ENCODE results near the gene HPSE2. TPM values are rescaled to one million over a fixed set of nuclear protein-coding genes. Genes with fewer than 3 reads are reported as not detected.

HPSE2 gene
- total RNA-seq, 5 donors from 2014 or later (not counting 1 experiment from before 2014, with no cell fraction given), result 0.13 to 0.23 (median 0.18) TPM; not detected in 1

DNA sequence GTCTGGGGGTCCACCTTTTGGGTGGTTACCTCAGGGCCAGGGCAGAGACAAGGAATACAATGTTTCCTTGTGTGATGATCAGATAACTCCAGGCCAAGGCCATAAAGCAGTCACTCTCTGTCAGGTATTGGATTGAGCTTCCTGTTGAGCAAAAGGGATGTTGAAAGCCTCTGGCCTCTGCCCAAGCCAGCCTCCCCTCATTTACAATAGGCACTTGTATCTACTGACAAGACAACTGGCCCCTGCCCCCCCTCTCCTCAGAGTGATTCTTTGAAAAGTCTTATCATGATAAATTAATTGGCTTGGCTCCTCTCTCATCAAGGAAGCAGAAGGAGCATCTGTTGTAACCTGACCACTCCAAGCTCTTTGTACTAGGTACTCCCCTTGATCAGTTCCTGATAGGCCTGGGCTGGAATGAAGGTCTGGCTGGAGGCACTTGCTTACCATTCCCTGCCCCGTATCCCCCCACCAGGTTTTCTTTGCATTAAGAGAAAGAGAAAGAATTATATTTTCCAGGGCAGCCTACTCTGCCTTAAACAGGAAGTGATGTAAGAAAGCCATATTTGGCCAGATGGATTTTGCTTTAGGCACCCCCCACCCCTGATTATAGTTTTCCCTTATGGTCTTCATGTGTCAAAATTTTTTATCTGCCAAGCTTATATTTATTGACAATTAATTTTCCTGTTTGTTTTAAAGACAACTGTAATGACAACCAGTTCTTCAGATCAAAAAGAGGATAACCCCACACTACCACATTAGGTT, 746.8 kb downstream of the HPSE2 start:
- Mint-ChIP-seq H3K9me3 (peaks cover 0 to 4% (median 0%) of the 10 kb centered on the region in 3 donors), H3K4me3 (no peak overlapping the region), H3K27me3 (peaks cover 20 to 25% of the 10 kb centered on the region in 2 donors), H3K4me1 (no peaks in the 10 kb centered on the region), H3K36me3 (no peaks in the 10 kb centered on the region), H3K27ac (no peak overlapping the region)
- Histone ChIP-seq H3K9me3 (no peaks in the 10 kb centered on the region), H3K27me3 (replicated peaks in 1 of 2; ENCODE audit: control insufficient read depth in 2 of 2, extremely low read depth in 1 of 2, insufficient read depth in 2 of 2, low read length in 1 of 2) (peaks cover 0 to 3% of the 10 kb centered on the region in 2 experiments), H3K27ac (ENCODE audit: low read length) (no peak overlapping the region), H3K4me1 (ENCODE audit: control insufficient read depth in 1 of 2, extremely low read depth in 1 of 2, insufficient read depth in 2 of 2, low read length in 2 of 2) (no peaks in the 10 kb centered on the region), H3K36me3 (ENCODE audit: control insufficient read depth in 2 of 2, extremely low read depth in 1 of 2, insufficient read depth in 1 of 2, low read length in 1 of 2) (no peaks in the 10 kb centered on the region), H3K4me3 (ENCODE audit: control insufficient read depth in 1 of 2, extremely low read depth in 1 of 2, low read length in 1 of 2) (no peak overlapping the region)
- POLR2A ChIA-PET, result interaction anchor here (0.5 to 0.6 kb wide), 2 partner anchors 729 to 758 kb away, joined by 3 to 4 read pairs; no protein-coding TSS in a partner anchor
- CTCF ChIA-PET, result no interaction called here
- no CpG with 5 or more reads among the region's 1 CpG for WGBS (ENCODE audit: insufficient coverage)
- no peak for ATAC-seq (replicated peaks in 1 of 4)
- no peak for DNase-seq

DNA sequence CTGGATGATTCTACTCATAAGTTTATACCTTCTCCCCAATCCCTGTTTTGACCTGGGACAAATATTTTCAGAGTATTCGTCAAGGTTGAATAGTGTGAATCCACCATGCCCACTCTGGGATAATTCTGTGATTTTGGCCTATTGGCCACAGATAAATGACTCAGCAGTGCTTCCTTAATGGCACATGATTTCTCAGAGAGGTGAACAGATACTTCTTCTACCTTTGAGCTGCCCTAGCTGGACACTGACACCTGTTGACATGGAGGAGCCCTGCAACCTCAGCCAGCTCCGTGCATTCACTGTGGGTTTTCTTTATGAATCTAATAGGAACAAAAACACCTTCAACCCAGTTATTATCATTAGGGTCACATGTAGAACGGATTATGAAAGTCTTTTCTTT, 748.0 kb downstream of the HPSE2 start:
- POLR2A ChIA-PET, result no interaction called here

DNA sequence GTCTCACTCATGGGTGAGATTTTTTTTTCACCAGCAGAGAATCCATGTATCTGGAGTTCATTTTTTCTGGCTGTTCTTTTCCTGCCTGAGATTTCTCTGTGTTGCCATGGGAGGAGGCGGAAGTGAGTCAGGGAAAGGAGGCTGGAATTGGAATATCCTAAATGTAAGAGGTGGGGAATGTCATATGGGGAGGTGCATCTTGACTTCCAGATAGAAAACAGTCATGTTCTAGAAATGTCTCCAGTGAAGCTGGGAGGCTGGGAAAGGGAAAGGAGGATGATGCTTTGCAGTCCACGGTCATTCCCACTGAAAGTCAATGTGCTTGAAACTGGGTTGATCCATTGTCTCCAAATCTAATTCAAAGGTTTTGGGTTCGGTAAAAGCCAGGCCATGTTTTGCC, 749.2 kb downstream of the HPSE2 start:
- DNase-seq (no peak), ATAC-seq (replicated peaks in 1 of 4) (no peak)
- no peak overlapping the region for H3K27ac ChIP-seq (ENCODE audit: low read length)
- Mint-ChIP-seq H3K4me3 (no peak overlapping the region), H3K27ac (no peak overlapping the region), H3K27me3 (peaks cover 16 to 20% of the 10 kb centered on the region in 2 donors), H3K36me3 (no peaks in the 10 kb centered on the region), H3K4me1 (peaks cover 4 to 7% (median 5%) of the 10 kb centered on the region in 3 donors), H3K9me3 (peaks cover 0 to 6% (median 0%) of the 10 kb centered on the region in 3 donors)
- H3K36me3 ChIP-seq (ENCODE audit: control insufficient read depth in 2 of 2, extremely low read depth in 1 of 2, insufficient read depth in 1 of 2, low read length in 1 of 2), result no peaks in the 10 kb centered on the region
- H3K4me3 ChIP-seq (ENCODE audit: control insufficient read depth in 1 of 2, extremely low read depth in 1 of 2, low read length in 1 of 2), result no peak overlapping the region
- POLR2A ChIA-PET, result no interaction called here
- CTCF ChIA-PET, result no interaction called here
- H3K4me1 ChIP-seq (ENCODE audit: control insufficient read depth in 1 of 2, extremely low read depth in 1 of 2, insufficient read depth in 2 of 2, low read length in 2 of 2), result peaks cover 0 to 4% of the 10 kb centered on the region in 2 experiments
- WGBS (ENCODE audit: insufficient coverage), result 100% methylated on average over 1 of the region's 3 CpGs
- peaks cover 0 to 3% of the 10 kb centered on the region in 2 experiments for H3K27me3 ChIP-seq (replicated peaks in 1 of 2; ENCODE audit: control insufficient read depth in 2 of 2, extremely low read depth in 1 of 2, insufficient read depth in 2 of 2, low read length in 1 of 2)
- no peaks in the 10 kb centered on the region for H3K9me3 ChIP-seq

More for the DNA sequence above, 748.0 kb downstream of the HPSE2 start:
- Histone ChIP-seq H3K4me3 (ENCODE audit: control insufficient read depth in 1 of 2, extremely low read depth in 1 of 2, low read length in 1 of 2) (no peak overlapping the region), H3K36me3 (ENCODE audit: control insufficient read depth in 2 of 2, extremely low read depth in 1 of 2, insufficient read depth in 1 of 2, low read length in 1 of 2) (no peaks in the 10 kb centered on the region), H3K9me3 (no peaks in the 10 kb centered on the region), H3K4me1 (ENCODE audit: control insufficient read depth in 1 of 2, extremely low read depth in 1 of 2, insufficient read depth in 2 of 2, low read length in 2 of 2) (peaks cover 0 to under 1% of the 10 kb centered on the region in 2 experiments), H3K27ac (ENCODE audit: low read length) (no peak overlapping the region), H3K27me3 (replicated peaks in 1 of 2; ENCODE audit: control insufficient read depth in 2 of 2, extremely low read depth in 1 of 2, insufficient read depth in 2 of 2, low read length in 1 of 2) (peaks cover 0 to 3% of the 10 kb centered on the region in 2 experiments)
- Mint-ChIP-seq H3K9me3 (peaks cover 0 to 6% (median 0%) of the 10 kb centered on the region in 3 donors), H3K27ac (no peak overlapping the region), H3K4me3 (no peak overlapping the region), H3K4me1 (peaks cover under 1% of the 10 kb centered on the region in 3 donors), H3K27me3 (peaks cover 16 to 21% of the 10 kb centered on the region in 2 donors), H3K36me3 (no peaks in the 10 kb centered on the region)
- 71% methylated on average over 1 of the region's 3 CpGs for WGBS (ENCODE audit: insufficient coverage)
- DNase-seq (no peak), ATAC-seq (replicated peaks in 1 of 4) (no peak)
- CTCF ChIA-PET, result no interaction called here

DNA sequence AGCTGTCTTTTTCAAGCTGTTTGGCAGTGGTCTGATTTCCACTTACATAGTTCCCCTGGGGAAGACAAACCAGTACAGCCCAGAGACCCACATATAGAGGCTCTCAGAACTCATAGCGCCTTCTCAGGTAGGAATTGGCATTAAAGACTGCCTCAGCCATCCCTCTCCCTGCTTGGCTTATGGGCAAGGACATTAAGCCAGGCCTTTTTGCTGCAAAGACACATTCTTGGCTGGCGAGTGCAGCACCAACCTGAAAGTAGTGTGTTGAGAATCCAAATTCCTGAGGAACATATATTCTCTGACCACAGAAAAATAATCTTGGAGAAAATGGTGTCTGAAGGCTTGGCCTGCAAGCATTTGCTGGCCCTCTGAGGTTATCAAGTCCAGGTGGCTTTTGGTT, 749.7 kb downstream of the HPSE2 start:
- peaks cover 16 to 20% of the 10 kb centered on the region in 2 donors for H3K27me3 Mint-ChIP-seq
- peaks cover 4 to 7% (median 5%) of the 10 kb centered on the region in 3 donors for H3K4me1 Mint-ChIP-seq
- H3K9me3 Mint-ChIP-seq, result peaks cover 0 to 6% (median 0%) of the 10 kb centered on the region in 3 donors
- peaks cover 0 to 3% of the 10 kb centered on the region in 2 experiments for H3K27me3 ChIP-seq (replicated peaks in 1 of 2; ENCODE audit: control insufficient read depth in 2 of 2, extremely low read depth in 1 of 2, insufficient read depth in 2 of 2, low read length in 1 of 2)
- peaks cover 0 to 4% of the 10 kb centered on the region in 2 experiments for H3K4me1 ChIP-seq (ENCODE audit: control insufficient read depth in 1 of 2, extremely low read depth in 1 of 2, insufficient read depth in 2 of 2, low read length in 2 of 2)
- no peak overlapping the region for H3K4me3 ChIP-seq (ENCODE audit: control insufficient read depth in 1 of 2, extremely low read depth in 1 of 2, low read length in 1 of 2)
- ATAC-seq (replicated peaks in 1 of 4) (no peak), DNase-seq (no peak)
- POLR2A ChIA-PET, result no interaction called here
- CTCF ChIA-PET, result interaction anchor here in 1 of 2 donors (0.9 kb wide), 1 partner anchor 14 kb away, joined by 5 read pairs; no protein-coding TSS in a partner anchor
- no peak overlapping the region for H3K4me3 Mint-ChIP-seq
- H3K27ac ChIP-seq (ENCODE audit: low read length), result no peak overlapping the region
- no peak overlapping the region for H3K27ac Mint-ChIP-seq
- WGBS (ENCODE audit: insufficient coverage), result 40% methylated on average over 1 of the region's 2 CpGs
- no peaks in the 10 kb centered on the region for H3K9me3 ChIP-seq
- H3K36me3 Mint-ChIP-seq, result no peaks in the 10 kb centered on the region
- no peaks in the 10 kb centered on the region for H3K36me3 ChIP-seq (ENCODE audit: control insufficient read depth in 2 of 2, extremely low read depth in 1 of 2, insufficient read depth in 1 of 2, low read length in 1 of 2)

DNA sequence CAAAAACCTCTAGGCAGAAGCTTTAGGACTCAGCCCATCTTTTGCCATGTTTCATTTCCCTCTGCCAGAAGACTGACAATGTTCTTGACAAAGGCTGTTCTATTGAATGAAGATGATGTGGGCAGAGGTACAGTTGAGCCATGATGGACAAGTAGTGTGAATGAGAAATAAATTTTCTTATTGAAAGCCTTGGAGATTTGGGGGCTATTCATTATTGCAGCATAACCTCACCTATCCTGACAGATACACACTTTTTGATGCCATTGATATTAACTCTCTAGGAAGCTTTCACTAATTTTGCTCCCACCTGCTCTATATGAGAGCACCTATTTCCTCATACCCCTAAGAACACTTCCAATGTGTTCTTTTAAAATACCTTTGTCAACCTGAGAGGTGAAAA, 752.0 kb downstream of the HPSE2 start:
- Histone ChIP-seq H3K4me1 (ENCODE audit: control insufficient read depth in 1 of 2, extremely low read depth in 1 of 2, insufficient read depth in 2 of 2, low read length in 2 of 2) (peaks cover 0 to 4% of the 10 kb centered on the region in 2 experiments), H3K27ac (ENCODE audit: low read length) (no peak overlapping the region), H3K27me3 (replicated peaks in 1 of 2; ENCODE audit: control insufficient read depth in 2 of 2, extremely low read depth in 1 of 2, insufficient read depth in 2 of 2, low read length in 1 of 2) (no peaks in the 10 kb centered on the region), H3K4me3 (ENCODE audit: control insufficient read depth in 1 of 2, extremely low read depth in 1 of 2, low read length in 1 of 2) (no peak overlapping the region), H3K9me3 (no peaks in the 10 kb centered on the region), H3K36me3 (ENCODE audit: control insufficient read depth in 2 of 2, extremely low read depth in 1 of 2, insufficient read depth in 1 of 2, low read length in 1 of 2) (no peaks in the 10 kb centered on the region)
- Mint-ChIP-seq H3K9me3 (peaks cover 0 to 6% (median 0%) of the 10 kb centered on the region in 3 donors), H3K27me3 (peaks cover 10 to 15% of the 10 kb centered on the region in 2 donors), H3K4me1 (peaks cover 4 to 13% (median 13%) of the 10 kb centered on the region in 3 donors), H3K36me3 (no peaks in the 10 kb centered on the region), H3K27ac (no peak overlapping the region), H3K4me3 (no peak overlapping the region)
- ATAC-seq (replicated peaks in 1 of 4) (no peak), DNase-seq (no peak)
- CTCF ChIA-PET, result no interaction called here
- POLR2A ChIA-PET, result interaction anchor here in 1 of 2 donors (0.6 kb wide), 1 partner anchor 1595 kb away, joined by 3 read pairs; no protein-coding TSS in a partner anchor

DNA sequence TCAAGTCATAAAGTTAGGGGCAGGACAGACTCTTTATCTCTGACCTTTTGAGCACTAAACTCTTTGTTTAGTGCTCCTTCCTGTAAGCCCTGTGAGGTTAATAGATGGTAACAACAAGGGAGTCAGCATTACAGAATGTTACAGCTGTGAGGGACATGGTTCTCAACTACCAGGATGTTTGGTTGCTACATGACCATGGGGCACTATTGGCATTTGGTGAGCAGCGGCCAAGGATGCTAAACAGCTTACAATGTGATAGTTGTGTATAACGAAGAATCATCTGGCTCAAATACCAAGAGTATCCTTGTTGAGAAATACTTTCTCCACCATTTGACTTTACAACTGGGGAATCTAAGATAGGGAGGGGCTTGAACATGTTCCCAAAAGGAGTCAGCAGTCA, 753.6 kb downstream of the HPSE2 start:
- no CpG with 5 or more reads among the region's 2 CpGs for WGBS (ENCODE audit: insufficient coverage)
- H3K27ac ChIP-seq (ENCODE audit: low read length), result no peak overlapping the region
- H3K4me1 ChIP-seq (ENCODE audit: control insufficient read depth in 1 of 2, extremely low read depth in 1 of 2, insufficient read depth in 2 of 2, low read length in 2 of 2), result peaks cover 0 to 4% of the 10 kb centered on the region in 2 experiments
- no peak overlapping the region for H3K4me3 ChIP-seq (ENCODE audit: control insufficient read depth in 1 of 2, extremely low read depth in 1 of 2, low read length in 1 of 2)
- Mint-ChIP-seq H3K4me1 (peaks cover 4 to 15% (median 14%) of the 10 kb centered on the region in 3 donors), H3K4me3 (no peak overlapping the region), H3K9me3 (peaks cover 0 to 6% (median 0%) of the 10 kb centered on the region in 3 donors), H3K36me3 (no peaks in the 10 kb centered on the region), H3K27ac (no peak overlapping the region), H3K27me3 (peaks cover 4 to 8% of the 10 kb centered on the region in 2 donors)
- H3K27me3 ChIP-seq (replicated peaks in 1 of 2; ENCODE audit: control insufficient read depth in 2 of 2, extremely low read depth in 1 of 2, insufficient read depth in 2 of 2, low read length in 1 of 2), result no peaks in the 10 kb centered on the region
- no peak for ATAC-seq (replicated peaks in 1 of 4)
- no peaks in the 10 kb centered on the region for H3K9me3 ChIP-seq
- no peak for DNase-seq
- ChIA-PET POLR2A (no interaction called here), CTCF (no interaction called here)
- H3K36me3 ChIP-seq (ENCODE audit: control insufficient read depth in 2 of 2, extremely low read depth in 1 of 2, insufficient read depth in 1 of 2, low read length in 1 of 2), result no peaks in the 10 kb centered on the region
